Activated naive CD8-positive, alpha-beta T cell (primary cell): ENCODE results near the gene PHACTR3.

ENCODE experiments used
- H3K27ac Mint-ChIP-seq: one replicate; pipeline ENCODE4 v1.8.0; 2021; ENCODE audit warnings: mixed read lengths
- H3K27me3 Mint-ChIP-seq: one replicate; pipeline ENCODE4 v1.8.0; 2021; ENCODE audit warnings: mixed read lengths
- H3K36me3 Mint-ChIP-seq: one replicate; pipeline ENCODE4 v1.8.0; 2021; ENCODE audit warnings: mixed read lengths
- H3K4me1 Mint-ChIP-seq: one replicate; pipeline ENCODE4 v1.8.0; 2021; ENCODE audit warnings: low read depth, mixed read lengths
- H3K4me3 Mint-ChIP-seq: one replicate; pipeline ENCODE4 v1.8.0; 2021; ENCODE audit warnings: mild to moderate bottlenecking, mixed read lengths
- H3K9me3 Mint-ChIP-seq: one replicate; pipeline ENCODE4 v1.8.0; 2021; ENCODE audit warnings: low read depth, mixed read lengths

The PHACTR3 gene

GRCh38 chr20:59819496-59820203 lies 215.3 kb downstream of the PHACTR3 start:
- Mint-ChIP-seq H3K36me3 (no peaks in the 10 kb centered on the region), H3K9me3 (no peaks in the 10 kb centered on the region), H3K4me3 (no peak overlapping the region), H3K27me3 (no peaks in the 10 kb centered on the region), H3K27ac (no peak overlapping the region), H3K4me1 (no peaks in the 10 kb centered on the region)

- Mint-ChIP-seq H3K27me3 (no peaks in the 10 kb centered on the region), H3K4me1 (no peaks in the 10 kb centered on the region), H3K4me3 (no peak overlapping the region), H3K9me3 (no peaks in the 10 kb centered on the region), H3K36me3 (no peaks in the 10 kb centered on the region), H3K27ac (no peak overlapping the region)
Observed at GRCh38 chr20:59820204-59821041, 216.1 kb downstream of the PHACTR3 start.

GRCh38 chr20:59821201-59821600 lies 216.9 kb downstream of the PHACTR3 start:
- H3K36me3 Mint-ChIP-seq = no peaks in the 10 kb centered on the region
- H3K4me1 Mint-ChIP-seq = no peaks in the 10 kb centered on the region
- no peak overlapping the region for H3K4me3 Mint-ChIP-seq
- H3K9me3 Mint-ChIP-seq = no peaks in the 10 kb centered on the region
- H3K27ac Mint-ChIP-seq = no peak overlapping the region
- H3K27me3 Mint-ChIP-seq = no peaks in the 10 kb centered on the region

- Mint-ChIP-seq H3K36me3 (no peaks in the 10 kb centered on the region), H3K9me3 (no peaks in the 10 kb centered on the region), H3K27ac (no peak overlapping the region), H3K27me3 (no peaks in the 10 kb centered on the region), H3K4me3 (no peak overlapping the region), H3K4me1 (no peaks in the 10 kb centered on the region)
Observed at GRCh38 chr20:59821788-59822187, 217.4 kb downstream of the PHACTR3 start.

- H3K4me3 Mint-ChIP-seq = no peak overlapping the region
Observed at GRCh38 chr20:59822291-59823029, 218.1 kb downstream of the PHACTR3 start.

GRCh38 chr20:59823030-59823423 lies 218.7 kb downstream of the PHACTR3 start:
- no peaks in the 10 kb centered on the region for H3K36me3 Mint-ChIP-seq
- H3K27me3 Mint-ChIP-seq = no peaks in the 10 kb centered on the region
- H3K4me1 Mint-ChIP-seq = no peaks in the 10 kb centered on the region
- H3K9me3 Mint-ChIP-seq = no peaks in the 10 kb centered on the region
- H3K27ac Mint-ChIP-seq = no peak overlapping the region
- H3K4me3 Mint-ChIP-seq = no peak overlapping the region

More at GRCh38 chr20:59822291-59823029, 218.1 kb downstream of the PHACTR3 start:
- Mint-ChIP-seq H3K27me3 (no peaks in the 10 kb centered on the region), H3K36me3 (no peaks in the 10 kb centered on the region), H3K27ac (no peak overlapping the region), H3K4me1 (no peaks in the 10 kb centered on the region), H3K9me3 (no peaks in the 10 kb centered on the region)

- no peaks in the 10 kb centered on the region for H3K36me3 Mint-ChIP-seq
- H3K9me3 Mint-ChIP-seq = no peaks in the 10 kb centered on the region
- no peaks in the 10 kb centered on the region for H3K27me3 Mint-ChIP-seq
- no peak overlapping the region for H3K4me3 Mint-ChIP-seq
- H3K4me1 Mint-ChIP-seq = no peaks in the 10 kb centered on the region
- H3K27ac Mint-ChIP-seq = no peak overlapping the region
Observed at GRCh38 chr20:59823491-59824259, 219.3 kb downstream of the PHACTR3 start.

GRCh38 chr20:59824711-59825562 lies 220.6 kb downstream of the PHACTR3 start:
- no peak overlapping the region for H3K27ac Mint-ChIP-seq
- no peak overlapping the region for H3K4me3 Mint-ChIP-seq
- no peaks in the 10 kb centered on the region for H3K27me3 Mint-ChIP-seq
- H3K9me3 Mint-ChIP-seq = no peaks in the 10 kb centered on the region
- H3K36me3 Mint-ChIP-seq = no peaks in the 10 kb centered on the region
- H3K4me1 Mint-ChIP-seq = no peaks in the 10 kb centered on the region

- no peaks in the 10 kb centered on the region for H3K36me3 Mint-ChIP-seq
- no peak overlapping the region for H3K27ac Mint-ChIP-seq
- H3K27me3 Mint-ChIP-seq = peaks cover 3% of the 10 kb centered on the region
- H3K4me3 Mint-ChIP-seq = no peak overlapping the region
- no peaks in the 10 kb centered on the region for H3K9me3 Mint-ChIP-seq
- H3K4me1 Mint-ChIP-seq = no peaks in the 10 kb centered on the region
Observed at GRCh38 chr20:59825563-59825920, 221.2 kb downstream of the PHACTR3 start.

- H3K9me3 Mint-ChIP-seq = no peaks in the 10 kb centered on the region
- H3K4me1 Mint-ChIP-seq = no peaks in the 10 kb centered on the region
- H3K27ac Mint-ChIP-seq = no peak overlapping the region
- peaks cover 3% of the 10 kb centered on the region for H3K27me3 Mint-ChIP-seq
- H3K4me3 Mint-ChIP-seq = no peak overlapping the region
- H3K36me3 Mint-ChIP-seq = no peaks in the 10 kb centered on the region
Observed at GRCh38 chr20:59825944-59826759, 221.8 kb downstream of the PHACTR3 start.

GRCh38 chr20:59827138-59828056 lies 223.1 kb downstream of the PHACTR3 start:
- Mint-ChIP-seq H3K27me3 (peaks cover 3% of the 10 kb centered on the region), H3K27ac (no peak overlapping the region), H3K9me3 (no peaks in the 10 kb centered on the region), H3K4me3 (no peak overlapping the region), H3K36me3 (no peaks in the 10 kb centered on the region), H3K4me1 (no peaks in the 10 kb centered on the region)

GRCh38 chr20:59828125-59829053 lies 224.0 kb downstream of the PHACTR3 start:
- Mint-ChIP-seq H3K27me3 (peaks cover 3% of the 10 kb centered on the region), H3K27ac (no peak overlapping the region), H3K36me3 (no peaks in the 10 kb centered on the region), H3K4me1 (no peaks in the 10 kb centered on the region), H3K4me3 (no peak overlapping the region), H3K9me3 (no peaks in the 10 kb centered on the region)
